ENCODE data around the gene UBXN10. TPM values are rescaled to one million over a fixed set of nuclear protein-coding genes. Genes with fewer than 3 reads are reported as not detected.
A peak's percentile ranks its signal among the peaks of the same experiment; 100 is the strongest.

The UBXN10 gene
- total and polyA plus RNA-seq, 11 donors: 0.14 to 2.6 (median 1.1) TPM

DNA sequence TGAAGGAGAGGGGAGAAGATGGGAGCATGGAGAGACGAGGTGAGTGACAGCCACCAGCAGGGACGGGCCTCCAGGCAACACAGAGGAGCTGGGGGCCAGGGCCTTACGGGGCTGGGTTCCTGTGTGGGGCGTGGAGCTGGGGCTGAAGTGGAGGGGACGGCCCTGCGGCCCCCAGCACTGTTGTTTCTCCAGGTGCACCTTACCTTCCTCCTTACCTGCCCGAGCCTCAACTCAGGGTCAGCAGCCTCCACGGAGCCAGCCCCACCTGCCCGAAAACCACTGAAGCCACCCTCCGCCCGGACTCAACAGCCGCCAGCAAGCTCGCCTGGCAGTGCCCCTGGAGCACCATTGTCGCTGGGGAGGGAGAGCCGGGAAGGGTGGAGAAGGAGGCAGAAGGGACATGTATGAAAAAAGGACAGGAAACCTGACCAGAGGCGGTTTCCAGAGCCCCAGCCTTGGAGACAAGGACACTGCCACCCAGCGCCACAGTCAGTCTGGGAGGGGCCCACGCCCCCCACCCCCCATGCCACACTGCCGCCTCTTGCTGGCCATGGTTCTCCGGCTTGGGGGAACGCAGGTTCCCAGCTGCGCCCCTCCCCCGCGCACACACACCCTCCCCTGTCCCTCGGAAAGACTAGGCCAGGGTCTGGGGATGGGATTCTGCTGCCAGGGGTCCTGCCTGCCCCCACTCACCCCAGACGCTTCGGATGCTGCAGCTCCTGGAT is 36.1 kb upstream of the UBXN10 start:
- no peak for DNase-seq

DNA sequence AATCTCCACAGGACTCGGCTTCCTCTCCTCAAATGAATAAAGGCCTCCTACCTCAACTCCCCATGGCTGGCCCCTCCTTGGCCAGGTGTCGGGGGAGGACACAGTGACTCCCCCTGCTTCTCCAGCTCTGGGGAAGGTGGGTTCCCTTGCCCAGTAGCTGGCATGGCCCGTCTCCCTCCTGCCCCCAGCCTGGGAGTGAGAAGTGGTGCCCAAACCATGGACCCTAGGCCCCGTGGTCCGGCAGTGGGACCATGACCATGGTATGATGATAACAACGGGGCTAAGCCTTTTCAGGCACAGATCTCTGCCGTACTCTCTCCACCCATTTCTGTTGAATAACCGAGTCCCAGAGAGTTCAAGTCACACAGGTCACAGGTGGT is 35.6 kb upstream of the UBXN10 start:
- H3K4me3 ChIP-seq: no peak overlapping the region
- 81 to 88% (median 87%) methylated on average over 8 of the region's 8 CpGs for WGBS, 4 donors
- TF ChIP-seq, protein P1, sequence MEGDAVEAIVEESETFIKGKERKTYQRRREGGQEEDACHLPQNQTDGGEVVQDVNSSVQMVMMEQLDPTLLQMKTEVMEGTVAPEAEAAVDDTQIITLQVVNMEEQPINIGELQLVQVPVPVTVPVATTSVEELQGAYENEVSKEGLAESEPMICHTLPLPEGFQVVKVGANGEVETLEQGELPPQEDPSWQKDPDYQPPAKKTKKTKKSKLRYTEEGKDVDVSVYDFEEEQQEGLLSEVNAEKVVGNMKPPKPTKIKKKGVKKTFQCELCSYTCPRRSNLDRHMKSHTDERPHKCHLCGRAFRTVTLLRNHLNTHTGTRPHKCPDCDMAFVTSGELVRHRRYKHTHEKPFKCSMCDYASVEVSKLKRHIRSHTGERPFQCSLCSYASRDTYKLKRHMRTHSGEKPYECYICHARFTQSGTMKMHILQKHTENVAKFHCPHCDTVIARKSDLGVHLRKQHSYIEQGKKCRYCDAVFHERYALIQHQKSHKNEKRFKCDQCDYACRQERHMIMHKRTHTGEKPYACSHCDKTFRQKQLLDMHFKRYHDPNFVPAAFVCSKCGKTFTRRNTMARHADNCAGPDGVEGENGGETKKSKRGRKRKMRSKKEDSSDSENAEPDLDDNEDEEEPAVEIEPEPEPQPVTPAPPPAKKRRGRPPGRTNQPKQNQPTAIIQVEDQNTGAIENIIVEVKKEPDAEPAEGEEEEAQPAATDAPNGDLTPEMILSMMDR (IDR thresholded peaks at IDR 0.05): no peak
- no peak for TF ChIP-seq POLR2A (IDR thresholded peaks at IDR 0.05)
- DNase-seq (no peak), ATAC-seq (no peak)
- H3K9me3 ChIP-seq: no peaks in the 10 kb centered on the region
- intact Hi-C loops (cut with DNase I): loop anchor here in 5 of 10 donors (5.0 to 10.0 kb wide), 4 partner anchors 46 to 178 kb away; partner anchors contain the start of gene PLA2G2A (in 1 of the 5)
- no peak overlapping the region for H3K27ac ChIP-seq
- H3K36me3 ChIP-seq: no peaks in the 10 kb centered on the region
- H3K27me3 ChIP-seq: peaks cover 0 to 7% (median 0%) of the 10 kb centered on the region in 9 donors
- peaks cover 0 to 27% (median 10%) of the 10 kb centered on the region in 12 donors for H3K4me1 ChIP-seq

More for the DNA sequence above, 36.1 kb upstream of the UBXN10 start:
- no peak overlapping the region for H3K4me3 ChIP-seq
- WGBS, 4 donors: 75 to 90% (median 81%) methylated on average over 20 to 27 of the region's 27 CpGs
- intact Hi-C loops (cut with DNase I): loop anchor here in 7 of 10 donors (5.0 to 10.0 kb wide), 6 partner anchors 42 to 177 kb away; partner anchors contain the start of gene PLA2G2A (in 3 of the 7)
- peaks cover 0 to 7% (median 0%) of the 10 kb centered on the region in 9 donors for H3K27me3 ChIP-seq
- H3K9me3 ChIP-seq: no peaks in the 10 kb centered on the region
- no peak for TF ChIP-seq POLR2A (IDR thresholded peaks at IDR 0.05)
- TF ChIP-seq, protein P1 (IDR thresholded peaks at IDR 0.05): no peak
- H3K4me1 ChIP-seq: peaks cover 0 to 24% (median 10%) of the 10 kb centered on the region in 12 donors
- H3K27ac ChIP-seq: no peak overlapping the region
- H3K36me3 ChIP-seq: no peaks in the 10 kb centered on the region
- ATAC-seq: no peak

DNA sequence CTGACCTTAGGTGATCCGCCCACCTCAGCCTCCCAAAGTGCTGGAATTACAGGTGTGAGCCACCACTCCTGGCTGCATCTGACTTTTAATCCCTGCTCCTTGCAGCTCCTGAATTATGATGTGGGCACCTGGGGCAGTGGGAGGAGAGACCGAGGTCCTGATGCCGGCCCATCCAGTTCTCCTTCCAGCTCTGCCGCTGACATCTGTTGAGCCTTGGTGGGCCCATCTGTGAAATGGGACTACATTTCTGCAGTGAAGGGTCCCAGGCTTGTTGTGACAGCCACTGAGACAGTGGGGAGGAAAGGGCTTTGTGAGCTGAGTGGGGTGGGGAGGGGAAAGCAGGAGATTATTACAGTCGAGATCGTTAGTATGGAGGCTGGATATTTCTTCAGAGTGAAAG is 34.9 kb upstream of the UBXN10 start:
- H3K27me3 ChIP-seq: peaks cover 0 to 7% (median 0%) of the 10 kb centered on the region in 9 donors
- H3K36me3 ChIP-seq: no peaks in the 10 kb centered on the region
- peaks cover 0 to 27% (median 10%) of the 10 kb centered on the region in 12 donors for H3K4me1 ChIP-seq
- 80 to 85% (median 84%) methylated on average over 6 of the region's 6 CpGs for WGBS, 4 donors
- TF ChIP-seq, protein P1 (IDR thresholded peaks at IDR 0.05): no peak
- no peak for TF ChIP-seq POLR2A (IDR thresholded peaks at IDR 0.05)
- ATAC-seq: no peak
- no peak overlapping the region for H3K27ac ChIP-seq
- DNase-seq: no peak
- H3K9me3 ChIP-seq: no peaks in the 10 kb centered on the region
- intact Hi-C loops (cut with DNase I): loop anchor here in 5 of 10 donors (5.0 to 10.0 kb wide), 4 partner anchors 46 to 179 kb away; partner anchors contain the start of gene PLA2G2A (in 1 of the 5)
- H3K4me3 ChIP-seq: no peak overlapping the region

DNA sequence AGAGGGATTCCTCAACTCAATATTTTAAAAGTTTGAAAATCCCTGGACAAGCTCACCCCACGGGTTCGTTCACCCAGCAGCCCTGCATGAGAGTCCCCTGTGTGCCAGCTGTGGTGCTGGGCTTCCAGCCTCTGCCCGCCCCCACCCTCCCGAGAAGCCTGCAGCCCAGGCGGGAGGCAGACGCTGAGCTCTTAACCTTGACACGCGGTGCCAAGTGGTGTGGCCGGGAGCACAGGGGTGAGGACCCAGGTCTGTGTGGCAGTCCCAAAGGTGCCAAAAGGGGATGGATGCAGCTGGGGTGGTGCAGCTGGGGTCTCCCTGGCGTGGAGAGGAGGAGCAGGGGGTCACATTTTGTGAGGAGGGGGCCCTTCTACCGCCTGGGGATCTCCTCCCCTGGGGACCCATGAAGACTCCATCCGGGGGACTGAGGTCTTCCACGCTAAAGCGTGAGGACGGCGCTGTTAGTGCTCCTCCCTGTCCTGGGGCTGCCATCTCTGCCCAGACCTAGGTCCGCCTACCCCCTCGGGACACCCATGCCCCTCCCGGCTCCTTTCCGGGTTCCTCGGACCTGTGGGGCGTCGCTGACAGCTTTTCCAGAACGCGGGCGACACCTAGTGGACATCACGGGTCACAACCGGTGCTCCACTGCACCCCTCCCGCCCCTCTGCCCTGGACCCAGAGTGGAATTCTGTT is 33.8 kb upstream of the UBXN10 start:
- intact Hi-C loops (cut with DNase I): loop anchor here (1.0 to 10.0 kb wide), 11 partner anchors 43 to 235 kb away; partner anchors contain the start of gene PLA2G2A (in 1 of the 10)
- ATAC-seq: peak; percentile 85 to 95 (median 92)
- WGBS, 4 donors: 0 to 12% (median 7%) methylated on average over 19 to 29 of the region's 29 CpGs
- H3K27me3 ChIP-seq: peaks cover 0 to 7% (median 0%) of the 10 kb centered on the region in 9 donors
- H3K4me3 ChIP-seq: peak overlapping the region; percentile 3 to 55 (median 43)
- H3K27ac ChIP-seq: peak overlapping the region in 5 of 12 donors; percentile 18 to 79 (median 40)
- no peaks in the 10 kb centered on the region for H3K36me3 ChIP-seq
- peak; percentile 81 to 92 (median 90) for DNase-seq
- H3K4me1 ChIP-seq: peaks cover 0 to 27% (median 10%) of the 10 kb centered on the region in 12 donors
- TF ChIP-seq, protein P1 (IDR thresholded peaks at IDR 0.05): peak; percentile 90 to 97 (median 94)
- TF ChIP-seq POLR2A (IDR thresholded peaks at IDR 0.05): no peak
- H3K9me3 ChIP-seq: no peaks in the 10 kb centered on the region
